Tibial nerve (tissue), 4 donors: Measurements from ENCODE around the gene NDUFV1. TPM values are rescaled to one million over a fixed set of nuclear protein-coding genes. Genes with fewer than 3 reads are reported as not detected.

Source experiments
- DNase-seq, 2 donors: peaks; one replicate each; pipeline ENCODE4 v3.0.0-alpha.2; 2019; ENCODE audit warnings: low spot score in 2 of 2
- H3K27ac ChIP-seq, 4 donors: fragments of 200-600 bp; sonication (generic) in 3 of 4; one replicate each; pipeline ENCODE4 v1.5.1; 2017 to 2019; ENCODE audit warnings: mild to moderate bottlenecking in 1 of 4
- H3K27me3 ChIP-seq, 2 donors: fragments of 200-600 bp; sonication (generic) in 1 of 2; one replicate each; pipeline versions ENCODE4 v1.5.1 to v1.6.0; 2017 to 2019
- H3K36me3 ChIP-seq, 3 donors: fragments of 200-600 bp; sonication (generic); one replicate each; pipeline ENCODE4 v1.5.1; 2018 to 2019
- H3K4me1 ChIP-seq, 4 donors: fragments of 200-600 bp; sonication (generic) in 3 of 4; one replicate each; pipeline ENCODE4 v1.5.1; 2017 to 2019
- H3K4me3 ChIP-seq, 4 donors: fragments of 200-600 bp; sonication (generic) in 3 of 4; one replicate each; pipeline ENCODE4 v1.5.1; 2017 to 2019; ENCODE audit warnings: mild to moderate bottlenecking in 1 of 4, moderate library complexity in 1 of 4
- H3K9me3 ChIP-seq, 4 donors: fragments of 200-600 bp; sonication (generic) in 3 of 4; one replicate each; pipeline ENCODE4 v1.5.1; 2017 to 2019
- EP300 ChIP-seq, 2 donors: sonication (generic); formaldehyde crosslinking; IDR thresholded peaks; one replicate each; pipeline ENCODE4 v1.6.1; 2017; ENCODE audit warnings: antibody characterized with exemption in 2 of 2, mild to moderate bottlenecking in 1 of 2
- POLR2A ChIP-seq, 2 donors: fragments of 450-650 bp; IDR thresholded peaks; one replicate each; pipeline ENCODE4 v1.6.1; 2017; ENCODE audit warnings: antibody characterized with exemption in 2 of 2, mild to moderate bottlenecking in 2 of 2, moderate library complexity in 2 of 2
- WGBS, 2 donors: methylation state at CpG; one replicate each; pipeline ENCODE4 v1.1.5; 2018; 5-methylcytosine and 5-hydroxymethylcytosine counted together
- total RNA-seq, 4 donors: library from RNA; depleted of rRNA; stranded (reverse); fragments of >200 nt; gene quantifications; one replicate each; pipeline ENCODE4 v1.1.0, GENCODE V29; 2016
- TF ChIP-seq, protein P1 (sequence below), 5 experiments: fragments of 200-600 bp in 3 of 5; fragments of 450-650 bp in 2 of 5; sonication (generic) in 3 of 5; IDR thresholded peaks; one replicate each; pipeline ENCODE4 v1.5.1; 2016 to 2019; ENCODE audit warnings: antibody characterized with exemption in 5 of 5, mild to moderate bottlenecking in 3 of 5, moderate library complexity in 2 of 5

The NDUFV1 gene
- total RNA-seq: 100 to 1,000 TPM; 282 to 357 (median 323) TPM

DNA sequence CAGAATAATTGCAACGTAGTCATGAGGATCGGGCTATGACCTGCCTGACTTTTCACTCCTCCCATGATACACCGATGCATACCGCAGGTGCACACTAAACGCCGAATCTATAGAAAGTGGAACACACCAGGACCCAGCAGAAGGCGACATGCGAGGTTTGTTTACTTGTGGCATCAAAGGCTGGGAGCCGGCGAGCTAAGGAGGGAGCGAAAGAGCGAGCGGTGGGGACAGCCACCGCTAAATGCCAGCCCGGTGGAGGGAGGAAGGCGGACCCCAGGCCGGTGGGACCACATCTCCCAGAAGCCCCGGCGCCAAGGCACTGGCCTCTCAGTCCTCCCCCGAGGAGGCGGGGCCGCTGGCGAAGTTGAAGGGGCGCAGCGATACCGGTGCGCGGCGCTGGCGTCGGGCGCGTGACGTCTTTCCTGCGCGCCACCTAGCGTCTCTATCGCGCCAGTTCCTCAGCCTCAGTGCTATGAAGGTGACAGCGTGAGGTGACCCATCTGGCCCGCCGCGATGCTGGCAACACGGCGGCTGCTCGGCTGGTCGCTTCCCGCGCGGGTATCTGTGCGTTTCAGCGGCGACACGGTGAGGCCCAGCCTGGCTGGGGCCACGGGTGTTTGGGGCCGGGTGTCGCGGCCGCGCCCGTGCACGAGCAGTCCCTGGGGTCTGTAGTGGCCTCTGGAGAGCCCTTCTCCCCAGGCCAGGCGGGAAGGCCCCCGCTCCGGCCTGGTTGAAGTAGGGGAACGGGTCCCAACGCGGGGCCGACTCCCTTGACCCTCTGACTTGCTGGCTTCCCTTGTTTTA is at the start of gene NDUFV1:
TSS of gene NDUFV1 (plus strand) at position 445 of the 804 bp plus-strand sequence. CDS start at position 514, 69 bp downstream.
- peak; percentile 95 to 96 for DNase-seq
- peaks cover 0 to 5% of the 10 kb centered on the region in 2 donors for H3K27me3 ChIP-seq
- H3K4me3 ChIP-seq: peak within 1 kb of the TSS; percentile 86 to 100 (median 92)
- H3K27ac ChIP-seq: peak within 1 kb of the TSS; percentile 77 to 97 (median 85)
- H3K36me3 ChIP-seq: peaks cover 0 to 32% (median 9%) of the 10 kb centered on the region in 3 donors
- WGBS, 2 donors: 0 to 1% methylated on average over 42 to 61 of the region's 69 CpGs
- H3K4me1 ChIP-seq: peaks cover 0 to 24% (median 8%) of the 10 kb centered on the region in 4 donors
- peak; percentile 29 to 52 for TF ChIP-seq POLR2A (IDR thresholded peaks at IDR 0.05)
- TF ChIP-seq, protein P1, sequence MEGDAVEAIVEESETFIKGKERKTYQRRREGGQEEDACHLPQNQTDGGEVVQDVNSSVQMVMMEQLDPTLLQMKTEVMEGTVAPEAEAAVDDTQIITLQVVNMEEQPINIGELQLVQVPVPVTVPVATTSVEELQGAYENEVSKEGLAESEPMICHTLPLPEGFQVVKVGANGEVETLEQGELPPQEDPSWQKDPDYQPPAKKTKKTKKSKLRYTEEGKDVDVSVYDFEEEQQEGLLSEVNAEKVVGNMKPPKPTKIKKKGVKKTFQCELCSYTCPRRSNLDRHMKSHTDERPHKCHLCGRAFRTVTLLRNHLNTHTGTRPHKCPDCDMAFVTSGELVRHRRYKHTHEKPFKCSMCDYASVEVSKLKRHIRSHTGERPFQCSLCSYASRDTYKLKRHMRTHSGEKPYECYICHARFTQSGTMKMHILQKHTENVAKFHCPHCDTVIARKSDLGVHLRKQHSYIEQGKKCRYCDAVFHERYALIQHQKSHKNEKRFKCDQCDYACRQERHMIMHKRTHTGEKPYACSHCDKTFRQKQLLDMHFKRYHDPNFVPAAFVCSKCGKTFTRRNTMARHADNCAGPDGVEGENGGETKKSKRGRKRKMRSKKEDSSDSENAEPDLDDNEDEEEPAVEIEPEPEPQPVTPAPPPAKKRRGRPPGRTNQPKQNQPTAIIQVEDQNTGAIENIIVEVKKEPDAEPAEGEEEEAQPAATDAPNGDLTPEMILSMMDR (IDR thresholded peaks at IDR 0.05): peak; percentile 67 to 97 (median 87)
- peak; percentile 95 to 96 for TF ChIP-seq EP300 (IDR thresholded peaks at IDR 0.05)
- H3K9me3 ChIP-seq: no peaks in the 10 kb centered on the region

DNA sequence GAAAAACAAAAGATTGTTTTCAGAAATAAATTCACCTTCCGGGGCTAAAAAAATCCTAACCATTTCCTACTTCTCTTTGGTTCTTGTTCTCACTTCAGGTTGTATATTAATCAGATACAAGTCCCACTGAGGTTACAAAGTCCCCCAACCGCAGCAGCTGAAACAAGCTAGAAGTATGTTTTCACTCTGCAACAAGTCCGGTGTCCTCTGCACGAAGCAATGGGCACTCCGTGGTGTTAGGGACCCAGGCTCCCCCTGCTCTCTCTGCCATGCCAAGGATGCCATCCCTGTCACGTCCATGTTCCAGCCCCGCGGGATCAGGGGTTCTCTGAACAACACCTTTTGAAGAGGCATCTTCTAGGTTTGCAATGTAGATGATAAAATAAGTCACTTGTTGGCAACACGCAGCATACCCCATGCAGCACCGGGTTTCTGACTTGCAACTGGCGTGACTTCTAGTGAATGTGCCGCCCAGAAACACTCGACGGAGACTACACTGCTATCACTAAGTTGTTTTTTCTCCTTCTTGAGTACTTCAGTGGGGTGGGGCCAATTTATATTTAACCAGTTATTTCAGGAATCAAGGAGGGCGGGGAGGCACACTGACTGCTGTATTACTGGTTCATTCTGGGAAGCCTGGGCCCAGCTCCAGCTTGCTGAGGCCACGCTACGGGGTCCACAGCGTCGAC is 48.5 kb upstream of the NDUFV1 start:
- H3K4me1 ChIP-seq: peaks cover 0 to 5% (median 0%) of the 10 kb centered on the region in 4 donors
- peak overlapping the region in 2 of 4 donors; percentile 9 to 48 for H3K27ac ChIP-seq
- H3K4me3 ChIP-seq: no peak overlapping the region
- H3K9me3 ChIP-seq: no peaks in the 10 kb centered on the region
- H3K36me3 ChIP-seq: no peaks in the 10 kb centered on the region
- no peak for DNase-seq
- H3K27me3 ChIP-seq: no peaks in the 10 kb centered on the region
- TF ChIP-seq EP300 (IDR thresholded peaks at IDR 0.05): no peak
- no peak for TF ChIP-seq POLR2A (IDR thresholded peaks at IDR 0.05)
- TF ChIP-seq, protein P1 (IDR thresholded peaks at IDR 0.05): no peak
- 62 to 68% methylated on average over 19 of the region's 19 CpGs for WGBS, 2 donors

DNA sequence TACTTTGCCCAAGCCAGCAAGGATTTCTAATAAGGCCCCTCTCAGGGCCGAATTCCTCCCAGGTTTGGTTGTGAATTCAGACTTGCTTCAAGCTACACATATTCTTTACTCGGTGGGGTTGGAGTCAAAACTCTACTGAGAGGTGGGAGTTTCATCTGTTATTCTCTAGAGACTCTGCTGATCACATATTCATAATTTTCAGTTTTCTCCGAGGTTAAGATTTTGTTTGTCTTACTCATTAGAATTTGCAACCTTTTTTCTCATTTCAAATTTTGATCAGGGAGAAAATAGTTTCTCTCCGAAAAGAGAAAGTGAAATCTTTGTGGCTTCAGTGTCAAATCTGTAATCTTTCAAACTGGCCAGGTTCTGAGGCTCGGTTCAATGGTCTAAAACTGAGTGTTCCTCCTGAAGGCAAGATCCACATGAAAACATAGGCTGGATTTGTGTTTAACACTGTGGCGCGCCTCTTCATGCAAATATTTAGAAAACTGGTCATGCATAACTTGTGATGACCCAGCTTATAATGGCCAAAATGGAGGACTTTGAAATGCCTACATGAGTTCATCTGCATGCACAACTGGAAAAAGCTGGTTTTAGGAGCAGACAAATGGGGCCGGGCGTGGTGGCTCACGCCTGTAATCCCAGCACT is 44.6 kb upstream of the NDUFV1 start:
- H3K36me3 ChIP-seq: no peaks in the 10 kb centered on the region
- no peak overlapping the region for H3K27ac ChIP-seq
- 71 to 77% methylated on average over 10 of the region's 10 CpGs for WGBS, 2 donors
- TF ChIP-seq, protein P1 (IDR thresholded peaks at IDR 0.05): no peak
- no peak for TF ChIP-seq POLR2A (IDR thresholded peaks at IDR 0.05)
- TF ChIP-seq EP300 (IDR thresholded peaks at IDR 0.05): no peak
- peaks cover 0 to 12% (median 0%) of the 10 kb centered on the region in 4 donors for H3K4me1 ChIP-seq
- no peaks in the 10 kb centered on the region for H3K27me3 ChIP-seq
- DNase-seq: no peak
- H3K4me3 ChIP-seq: no peak overlapping the region
- H3K9me3 ChIP-seq: no peaks in the 10 kb centered on the region

DNA sequence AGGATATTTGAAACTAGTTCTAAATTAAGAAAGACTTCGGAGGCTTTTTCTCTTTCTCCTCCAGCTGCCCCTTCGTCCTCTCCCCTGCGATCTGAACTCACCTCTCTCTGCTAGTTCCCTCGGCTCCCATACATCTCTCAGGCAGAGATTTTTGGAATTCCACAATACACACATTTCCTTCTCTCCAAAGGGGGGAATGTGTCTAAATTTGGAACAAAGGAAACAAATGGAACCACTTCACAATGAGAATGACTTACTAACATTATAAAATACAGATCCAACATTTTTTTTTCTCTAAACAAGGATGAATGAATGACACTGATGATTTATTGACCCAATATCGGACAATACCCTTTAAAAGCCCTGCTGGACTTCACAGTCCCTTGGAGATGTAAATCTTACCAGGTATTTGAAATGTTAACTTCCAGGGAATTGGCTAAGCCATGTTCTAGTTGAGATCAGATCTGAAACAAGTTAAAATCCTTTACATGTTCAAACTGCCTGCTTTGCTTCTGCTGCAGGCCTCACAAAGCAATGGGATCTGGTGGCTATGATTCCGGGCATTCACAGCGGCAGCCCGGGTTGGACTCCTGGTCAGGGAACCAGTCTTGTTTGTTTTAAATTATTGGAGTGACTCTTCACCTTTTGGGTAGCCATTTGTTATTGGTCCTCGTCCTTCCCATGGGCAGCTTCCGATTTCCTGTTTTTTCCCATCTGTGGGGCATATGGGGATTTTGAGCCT is 43.6 kb upstream of the NDUFV1 start:
- Histone ChIP-seq H3K36me3 (no peaks in the 10 kb centered on the region), H3K4me3 (no peak overlapping the region), H3K27me3 (no peaks in the 10 kb centered on the region), H3K4me1 (peaks cover 0 to 12% (median 0%) of the 10 kb centered on the region in 4 donors), H3K9me3 (no peaks in the 10 kb centered on the region), H3K27ac (peak overlapping the region in 1 of 4 donors; percentile 11)
- 48 to 49% methylated on average over 10 of the region's 10 CpGs for WGBS, 2 donors
- no peak for DNase-seq
- TF ChIP-seq EP300 (IDR thresholded peaks at IDR 0.05) (no peak), POLR2A (IDR thresholded peaks at IDR 0.05) (no peak)
- TF ChIP-seq, protein P1 (IDR thresholded peaks at IDR 0.05): no peak
